T-helper 9 cell (primary cell): ENCODE measurements around the gene SHROOM1.
"Not testable (repeated sequence)": the region's sequence is repeated elsewhere in the genome, so short reads cannot be mapped to it uniquely, and the experiment has no call there.

Experiments used
- DNase-seq: peaks from one replicate; pipeline ENCODE4 v3.0.0-alpha.2; 2020

Gene SHROOM1

DNA sequence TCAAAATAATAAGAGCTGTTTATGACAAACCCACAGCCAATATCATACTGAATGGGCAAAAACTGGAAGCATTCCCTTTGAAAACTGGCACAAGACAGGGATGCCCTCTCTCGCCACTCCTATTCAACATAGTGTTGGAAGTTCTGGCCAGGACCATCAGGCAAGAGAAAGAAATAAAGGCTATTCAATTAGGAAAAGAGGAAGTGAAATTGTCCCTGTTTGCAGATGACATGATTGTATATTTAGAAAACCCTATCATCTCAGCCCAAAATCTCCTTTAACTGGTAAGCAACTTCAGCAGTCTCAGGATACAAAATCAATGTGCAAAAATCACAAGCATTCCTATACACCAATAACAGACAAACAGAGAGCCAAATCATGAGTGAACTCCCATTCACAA, 26.2 kb downstream of the SHROOM1 start:
- DNase-seq = not testable (repeated sequence)

GRCh38 chr5:132802685-132803066, 27.8 kb downstream of the SHROOM1 start:
- not testable (repeated sequence) for DNase-seq

- DNase-seq = no peak
These were observed 28.3 kb downstream of the SHROOM1 start for GRCh38 chr5:132802044-132802684.

DNA sequence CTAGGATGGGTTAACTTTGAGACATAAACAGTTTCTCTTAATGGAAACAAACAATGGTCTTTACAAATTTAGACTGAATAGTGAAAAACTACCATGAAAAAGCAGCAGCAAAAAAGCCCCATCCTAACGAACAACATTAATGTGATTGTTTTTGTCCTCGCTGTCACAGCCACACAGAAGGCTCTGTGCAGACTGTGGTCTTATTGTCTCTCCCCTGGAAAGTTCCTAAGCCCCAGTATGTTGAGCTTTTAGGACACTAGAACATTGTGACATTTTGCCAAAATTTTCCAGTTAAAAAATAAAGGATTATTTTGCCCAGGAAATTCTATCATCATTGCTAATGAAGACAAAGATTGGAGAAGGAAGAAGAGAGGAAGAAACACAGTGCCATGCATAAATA, 29.9 kb downstream of the SHROOM1 start:
- DNase-seq = no peak

DNA sequence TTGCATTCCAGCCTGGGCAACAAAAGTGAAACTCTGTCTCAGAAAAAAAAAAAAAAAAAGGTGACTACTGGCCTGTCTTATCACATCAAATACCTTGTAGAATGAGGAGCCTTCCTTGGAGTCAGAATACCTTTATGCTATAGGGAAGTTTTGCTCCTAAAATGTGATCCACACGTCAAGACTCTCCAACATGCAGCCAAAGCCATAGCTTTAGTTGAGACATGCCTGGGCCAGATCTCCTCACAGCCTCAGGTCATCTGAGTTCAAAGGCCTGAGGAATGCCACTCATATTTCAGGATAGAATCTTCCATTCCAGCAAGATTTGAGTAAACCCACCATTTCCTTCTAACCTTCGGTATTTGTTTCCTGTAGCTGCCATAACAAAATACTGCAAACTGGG, 31.1 kb downstream of the SHROOM1 start:
- no peak for DNase-seq

DNA sequence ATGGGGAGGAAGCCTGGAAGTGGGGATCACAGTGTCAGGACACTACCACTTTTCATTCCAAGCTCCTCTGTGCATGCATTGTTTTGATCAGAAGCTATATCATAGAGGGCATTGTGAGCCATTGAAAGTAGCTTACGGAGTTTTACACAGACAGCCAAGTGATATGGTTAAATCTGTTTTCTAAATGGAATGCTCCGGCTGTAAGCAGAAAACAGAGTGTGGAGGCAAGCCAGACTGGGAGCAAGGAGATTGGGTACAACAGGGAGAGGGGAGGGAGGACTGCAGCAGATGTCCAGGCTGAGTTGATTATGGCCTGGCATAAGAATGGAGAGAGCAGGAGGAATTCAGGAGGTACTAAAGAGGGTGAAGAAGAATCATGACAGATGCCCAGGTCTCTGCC, 32.8 kb downstream of the SHROOM1 start:
- no peak for DNase-seq

GRCh38 chr5:132791026-132791425, 39.4 kb downstream of the SHROOM1 start:
- DNase-seq = no peak

GRCh38 chr5:132790201-132790865, 40.1 kb downstream of the SHROOM1 start:
- DNase-seq = no peak

GRCh38 chr5:132788990-132789886, 41.2 kb downstream of the SHROOM1 start:
- DNase-seq = no peak

GRCh38 chr5:132788508-132788907, 41.9 kb downstream of the SHROOM1 start:
- no peak for DNase-seq

- DNase-seq = no peak
These were observed 43.4 kb downstream of the SHROOM1 start for GRCh38 chr5:132787076-132787475.

GRCh38 chr5:132785864-132786263, 44.6 kb downstream of the SHROOM1 start:
- no peak for DNase-seq

GRCh38 chr5:132785365-132785764, 45.1 kb downstream of the SHROOM1 start:
- no peak for DNase-seq

- no peak for DNase-seq
These were observed 48.3 kb downstream of the SHROOM1 start for GRCh38 chr5:132782101-132782500.

DNA sequence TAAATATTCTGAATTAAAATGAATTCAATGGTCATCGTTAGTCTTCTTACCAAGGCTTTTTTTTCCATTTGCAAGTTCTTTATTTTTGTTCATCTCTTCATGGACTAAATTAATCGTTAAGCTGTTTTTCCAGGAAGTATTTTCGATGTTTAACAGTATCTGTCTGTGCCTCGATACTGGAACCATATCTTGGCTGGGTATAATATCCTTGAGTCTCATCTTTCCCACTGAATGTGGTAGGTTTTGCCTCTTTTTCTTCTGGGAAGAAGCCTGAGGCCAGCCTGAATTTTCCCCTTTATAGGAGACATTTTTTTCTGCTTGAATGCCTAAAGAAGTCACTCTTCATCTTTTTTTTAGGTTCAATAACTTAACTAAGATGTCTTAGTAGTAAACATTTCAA, 49.4 kb downstream of the SHROOM1 start:
- no peak for DNase-seq

- no peak for DNase-seq
These were observed 49.9 kb downstream of the SHROOM1 start for GRCh38 chr5:132780577-132780976.

- DNase-seq = no peak
These were observed 50.5 kb downstream of the SHROOM1 start for GRCh38 chr5:132779961-132780360.

- no peak for DNase-seq
These were observed 51.6 kb downstream of the SHROOM1 start for GRCh38 chr5:132778856-132779255.

DNA sequence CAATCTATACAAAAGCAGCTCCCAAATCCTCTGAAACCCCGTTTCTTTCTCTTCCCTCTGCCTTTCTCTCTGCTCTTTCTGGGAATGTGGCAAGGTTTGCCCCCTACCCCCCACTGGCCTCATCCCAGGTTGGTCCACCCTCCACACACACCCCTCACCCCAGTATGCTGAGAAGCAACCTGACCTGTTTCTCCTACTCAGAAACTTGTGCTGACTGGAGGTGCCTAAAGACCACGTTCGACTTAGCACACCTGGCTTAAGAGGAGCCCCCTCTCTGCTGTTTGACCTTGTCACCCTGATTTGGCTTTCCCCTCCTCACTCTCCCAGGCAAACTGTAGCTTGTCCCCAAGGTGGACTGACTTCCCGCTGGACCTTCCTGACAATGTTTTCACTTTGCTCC, 52.3 kb downstream of the SHROOM1 start:
- no peak for DNase-seq

DNA sequence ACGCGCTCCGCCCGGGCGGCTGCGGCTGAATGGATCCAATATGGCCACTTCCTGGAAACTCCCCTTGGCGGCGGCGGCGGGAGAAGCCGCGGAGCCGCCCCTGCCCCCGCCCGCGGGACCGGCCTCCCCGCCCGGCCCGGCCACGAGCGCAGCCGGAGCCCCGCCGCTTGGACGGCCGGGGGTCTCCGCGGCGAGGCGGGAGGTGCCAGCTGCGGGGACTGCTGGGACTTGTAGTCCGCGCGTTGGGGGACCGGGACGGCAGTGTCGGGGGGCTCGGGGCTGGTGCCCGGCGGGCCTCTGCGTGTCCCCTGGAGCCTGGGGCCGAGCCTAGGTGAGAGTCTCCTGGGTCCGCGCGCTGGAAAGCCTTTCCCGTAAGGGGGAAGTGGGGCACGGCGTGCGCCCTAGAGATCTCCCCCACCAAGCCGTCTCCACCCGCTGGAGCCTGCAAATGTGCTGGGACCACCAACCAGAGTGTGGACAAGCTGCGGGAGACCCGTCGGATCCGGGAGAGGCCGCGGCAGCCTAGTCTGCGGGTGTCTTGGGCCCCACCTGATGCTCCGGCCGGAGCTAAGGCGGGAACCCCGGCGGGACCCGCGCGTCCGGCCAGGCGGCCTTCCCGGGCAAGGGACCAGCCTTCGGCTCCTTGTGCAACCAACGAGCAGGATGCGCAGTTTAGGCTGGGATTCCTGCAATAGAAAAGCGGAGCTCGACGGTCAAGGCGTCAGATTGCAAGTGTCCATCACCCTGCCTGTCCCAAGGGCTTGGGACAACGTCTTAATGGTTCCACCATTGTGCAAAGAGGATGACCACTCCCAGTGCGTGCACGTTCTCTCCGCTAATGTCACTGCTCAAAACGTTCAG, 53.0 kb downstream of the SHROOM1 start, which contains the start of gene SEPTIN8:
Gene SEPTIN8 (minus strand): TSS at position 31 of the 861 bp plus-strand sequence. CDS start 102 bp downstream, outside the sequence.
- peak; percentile 35 for DNase-seq

DNA sequence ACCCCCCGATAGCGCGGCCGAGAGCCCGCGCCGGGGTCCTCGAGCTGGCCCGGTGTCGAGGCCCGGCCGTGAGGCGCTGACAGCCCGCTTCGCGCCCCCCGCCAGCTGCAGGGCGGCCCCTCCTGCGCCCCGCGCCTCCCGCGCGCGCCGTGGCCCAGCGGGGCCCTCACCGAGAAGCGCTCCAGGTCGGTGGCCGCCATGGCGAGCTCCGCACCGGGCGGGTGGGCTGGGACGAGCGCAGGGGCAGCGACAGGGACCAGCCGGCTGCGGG, 53.6 kb downstream of the SHROOM1 start:
- no peak for DNase-seq

GRCh38 chr5:132776131-132776937, 54.1 kb downstream of the SHROOM1 start:
- DNase-seq = no peak
